T-cell (primary cell): ENCODE results near the gene NUB1. TPM values are rescaled to one million over a fixed set of nuclear protein-coding genes. Genes with fewer than 3 reads are reported as not detected.

Source experiments
- ATAC-seq, 4 experiments: fragments of 200-7000 bp in 3 of 4; fragments of 150-1000 bp in 1 of 4; cut with Tn5 transposase; replicated peaks in 1 of 4; 1 replicate in 3 of 4; 2 replicates in 1 of 4; pipeline ENCODE4 v1.10.0; 2021; ENCODE audit warnings: moderate library complexity in 3 of 4, mild to moderate bottlenecking in 2 of 4, moderate number of reproducible peaks in 1 of 4
- CTCF ChIA-PET, 2 donors: fragments of 300-600 bp; sonication (Branson Sonifier 250); formaldehyde crosslinking; loops; one replicate each; lab custom pipeline; 2022; ENCODE audit warnings: antibody characterized with exemption in 2 of 2; lab: Charles Lee
- POLR2A ChIA-PET, 2 donors: fragments of 300-600 bp; sonication (Branson Sonifier 250); formaldehyde crosslinking; loops; one replicate each; lab custom pipeline; 2022; ENCODE audit warnings: antibody characterized with exemption in 2 of 2; lab: Charles Lee
- DNase-seq, 35 experiments: peaks; one replicate each; pipeline versions ENCODE4 v3.0.0 to v3.0.0-alpha.2; 2013 to 2023
- H3K27ac ChIP-seq: one replicate; pipeline ENCODE4 v1.5.1; 2013; ENCODE audit warnings: low read length
- H3K27me3 ChIP-seq, 2 experiments: replicated peaks in 1 of 2; 1 replicate in 1 of 2; 2 replicates in 1 of 2; pipeline versions ENCODE4 v1.6.1 to v1.7.0; 2013; ENCODE audit warnings: low read length in 1 of 2, mixed read lengths in 1 of 2; ENCODE audit not compliant: control insufficient read depth in 2 of 2, insufficient read depth in 2 of 2; ENCODE audit errors: extremely low read depth in 1 of 2
- H3K36me3 ChIP-seq, 2 donors: 1 replicate in 1 of 2; 2 replicates in 1 of 2; pipeline versions ENCODE4 v1.6.1 to v1.7.0; 2013; ENCODE audit warnings: low read length in 1 of 2; ENCODE audit not compliant: control insufficient read depth in 2 of 2, insufficient read depth in 1 of 2; ENCODE audit errors: extremely low read depth in 1 of 2
- H3K4me1 ChIP-seq, 2 experiments: 1 replicate in 1 of 2; 2 replicates in 1 of 2; pipeline versions ENCODE4 v1.6.1 to v1.7.0; 2013; ENCODE audit warnings: low read length in 2 of 2, mixed read lengths in 1 of 2; ENCODE audit not compliant: insufficient read depth in 2 of 2, control insufficient read depth in 1 of 2; ENCODE audit errors: extremely low read depth in 1 of 2
- H3K4me3 ChIP-seq, 2 donors: 1 replicate in 1 of 2; 2 replicates in 1 of 2; pipeline versions ENCODE4 v1.5.1 to v1.7.0; 2013; ENCODE audit warnings: mild to moderate bottlenecking in 2 of 2, low read length in 1 of 2, moderate library complexity in 1 of 2; ENCODE audit not compliant: control insufficient read depth in 1 of 2; ENCODE audit errors: extremely low read depth in 1 of 2
- H3K9me3 ChIP-seq: 2 replicates; pipeline ENCODE4 v1.7.0; 2013
- H3K27ac Mint-ChIP-seq, 2 donors: one replicate each; pipeline ENCODE4 v1.8.0; 2020 to 2021; ENCODE audit warnings: mild to moderate bottlenecking in 2 of 2, mixed read lengths in 2 of 2
- H3K27me3 Mint-ChIP-seq, 2 donors: one replicate each; pipeline ENCODE4 v1.8.0; 2021 to 2022; ENCODE audit warnings: mixed read lengths in 2 of 2
- H3K36me3 Mint-ChIP-seq: one replicate; pipeline ENCODE4 v1.8.0; 2021; ENCODE audit warnings: mixed read lengths
- H3K4me1 Mint-ChIP-seq, 3 donors: one replicate each; pipeline ENCODE4 v1.8.0; 2020 to 2022; ENCODE audit warnings: mixed read lengths in 3 of 3, mild to moderate bottlenecking in 1 of 3
- H3K4me3 Mint-ChIP-seq, 3 donors: one replicate each; pipeline ENCODE4 v1.8.0; 2020 to 2022; ENCODE audit warnings: mild to moderate bottlenecking in 3 of 3, mixed read lengths in 3 of 3, moderate library complexity in 3 of 3
- H3K9me3 Mint-ChIP-seq, 3 donors: one replicate each; pipeline ENCODE4 v1.8.0; 2020 to 2022; ENCODE audit warnings: mixed read lengths in 3 of 3
- WGBS: methylation state at CpG from one replicate; pipeline ENCODE4 v1.1.5; 2013; ENCODE audit warnings: missing lambda C conversion rate; ENCODE audit not compliant: insufficient coverage; 5-methylcytosine and 5-hydroxymethylcytosine counted together
- total RNA-seq, 35 experiments: library from RNA in 6 of 35; stranded (reverse) in 6 of 35; fragments of 120-200 nt in 1 of 35; gene quantifications; one replicate each; pipeline versions ENCODE4 v1.2.1 to v1.2.4 and lab custom pipeline; 2013 to 2026

The NUB1 gene
- total RNA-seq, 5 donors from 2014 or later (not counting 1 experiment from before 2014, with no cell fraction given): 77.4 to 98.9 (median 87.7) TPM

- H3K9me3 Mint-ChIP-seq: no peaks in the 10 kb centered on the region
- Histone ChIP-seq H3K9me3 (no peaks in the 10 kb centered on the region), H3K4me3 (no peak overlapping the region), H3K36me3 (no peaks in the 10 kb centered on the region), H3K27ac (no peak overlapping the region), H3K27me3 (peaks cover 6 to 37% of the 10 kb centered on the region in 2 experiments), H3K4me1 (peaks cover 9 to 22% of the 10 kb centered on the region in 2 experiments)
- CTCF ChIA-PET: no interaction called here
- POLR2A ChIA-PET: no interaction called here
- ATAC-seq: no peak
- peaks cover 0 to 6% of the 10 kb centered on the region in 2 donors for H3K27me3 Mint-ChIP-seq
- no CpG with 5 or more reads among the region's 6 CpGs for WGBS
- H3K4me3 Mint-ChIP-seq: no peak overlapping the region
- DNase-seq: no peak
- H3K4me1 Mint-ChIP-seq: peaks cover 7 to 15% (median 11%) of the 10 kb centered on the region in 3 donors
- H3K36me3 Mint-ChIP-seq: no peaks in the 10 kb centered on the region
- H3K27ac Mint-ChIP-seq: no peak overlapping the region
Observed at GRCh38 chr7:151384352-151384697, 42.7 kb downstream of the NUB1 start.

GRCh38 chr7:151384776-151385625 is 43.4 kb downstream of the NUB1 start:
- no peak for ATAC-seq
- Histone ChIP-seq H3K9me3 (no peaks in the 10 kb centered on the region), H3K4me1 (peaks cover 9 to 22% of the 10 kb centered on the region in 2 experiments), H3K27me3 (peaks cover 6 to 37% of the 10 kb centered on the region in 2 experiments), H3K4me3 (no peak overlapping the region), H3K36me3 (no peaks in the 10 kb centered on the region), H3K27ac (no peak overlapping the region)
- Mint-ChIP-seq H3K27ac (no peak overlapping the region), H3K4me1 (peaks cover 11 to 15% (median 13%) of the 10 kb centered on the region in 3 donors), H3K36me3 (no peaks in the 10 kb centered on the region), H3K9me3 (no peaks in the 10 kb centered on the region), H3K27me3 (peaks cover 0 to 9% of the 10 kb centered on the region in 2 donors), H3K4me3 (no peak overlapping the region)
- no peak for DNase-seq
- ChIA-PET POLR2A (no interaction called here), CTCF (interaction anchor here in 1 of 2 donors (0.6 kb wide), 1 partner anchor 14 kb away, joined by 4 read pairs; no protein-coding TSS in a partner anchor)
- 95% methylated on average over 15 of the region's 26 CpGs for WGBS

- H3K27ac Mint-ChIP-seq: no peak overlapping the region
- no peak overlapping the region for H3K4me3 Mint-ChIP-seq
- 91% methylated on average over 22 of the region's 26 CpGs for WGBS
- CTCF ChIA-PET: no interaction called here
- peaks cover 6 to 37% of the 10 kb centered on the region in 2 experiments for H3K27me3 ChIP-seq
- no peaks in the 10 kb centered on the region for H3K9me3 Mint-ChIP-seq
- H3K36me3 Mint-ChIP-seq: no peaks in the 10 kb centered on the region
- H3K27me3 Mint-ChIP-seq: peaks cover 0 to 9% of the 10 kb centered on the region in 2 donors
- H3K4me1 ChIP-seq: peaks cover 9 to 23% of the 10 kb centered on the region in 2 experiments
- H3K9me3 ChIP-seq: no peaks in the 10 kb centered on the region
- H3K27ac ChIP-seq: no peak overlapping the region
- no peak for DNase-seq
- POLR2A ChIA-PET: no interaction called here
- peaks cover 16 to 18% (median 16%) of the 10 kb centered on the region in 3 donors for H3K4me1 Mint-ChIP-seq
- no peaks in the 10 kb centered on the region for H3K36me3 ChIP-seq
- H3K4me3 ChIP-seq: no peak overlapping the region
- no peak for ATAC-seq
Observed at GRCh38 chr7:151385626-151386300, 44.2 kb downstream of the NUB1 start.

- 68% methylated on average over 10 of the region's 16 CpGs for WGBS
- Mint-ChIP-seq H3K36me3 (no peaks in the 10 kb centered on the region), H3K4me3 (no peak overlapping the region), H3K27me3 (peaks cover 0 to 9% of the 10 kb centered on the region in 2 donors), H3K9me3 (no peaks in the 10 kb centered on the region), H3K27ac (no peak overlapping the region), H3K4me1 (peaks cover 15 to 18% (median 15%) of the 10 kb centered on the region in 3 donors)
- Histone ChIP-seq H3K9me3 (no peaks in the 10 kb centered on the region), H3K36me3 (no peaks in the 10 kb centered on the region), H3K27ac (no peak overlapping the region), H3K4me1 (peaks cover 9 to 17% of the 10 kb centered on the region in 2 experiments), H3K4me3 (no peak overlapping the region), H3K27me3 (peaks cover 6 to 31% of the 10 kb centered on the region in 2 experiments)
- DNase-seq (no peak), ATAC-seq (no peak)
- POLR2A ChIA-PET: no interaction called here
- CTCF ChIA-PET: no interaction called here
Observed at GRCh38 chr7:151386301-151387160, 44.9 kb downstream of the NUB1 start.

GRCh38 chr7:151387161-151388006 is 45.8 kb downstream of the NUB1 start:
- no peaks in the 10 kb centered on the region for H3K9me3 ChIP-seq
- peaks cover 0 to 5% of the 10 kb centered on the region in 2 donors for H3K27me3 Mint-ChIP-seq
- no peaks in the 10 kb centered on the region for H3K36me3 Mint-ChIP-seq
- ATAC-seq (no peak), DNase-seq (no peak)
- CTCF ChIA-PET: no interaction called here
- H3K4me3 Mint-ChIP-seq: no peak overlapping the region
- no peak overlapping the region for H3K27ac ChIP-seq
- POLR2A ChIA-PET: no interaction called here
- no peaks in the 10 kb centered on the region for H3K9me3 Mint-ChIP-seq
- peaks cover 10 to 14% (median 11%) of the 10 kb centered on the region in 3 donors for H3K4me1 Mint-ChIP-seq
- H3K4me1 ChIP-seq: peaks cover 3 to 9% of the 10 kb centered on the region in 2 experiments
- no peaks in the 10 kb centered on the region for H3K36me3 ChIP-seq
- H3K4me3 ChIP-seq: no peak overlapping the region
- 88% methylated on average over 23 of the region's 24 CpGs for WGBS
- no peak overlapping the region for H3K27ac Mint-ChIP-seq
- peaks cover 4 to 29% of the 10 kb centered on the region in 2 experiments for H3K27me3 ChIP-seq
